Measurements from ENCODE around the gene EVA1A. TPM values are rescaled to one million over a fixed set of nuclear protein-coding genes. Genes with fewer than 3 reads are reported as not detected.

The EVA1A gene
- total RNA-seq, 1 experiment from 2014 or later: 0.68 TPM

- Histone ChIP-seq H3K9ac (ENCODE audit: extremely low read depth, insufficient read length, low read length) (no peak overlapping the region), H2AFZ (ENCODE audit: low read length) (no peak overlapping the region), H2BK5ac (ENCODE audit: insufficient read length, low read length) (no peak overlapping the region), H3K4ac (ENCODE audit: low read depth, low read length) (no peak overlapping the region), H3K14ac (ENCODE audit: insufficient read depth, low read length) (no peak overlapping the region), H4K20me1 (ENCODE audit: control insufficient read depth, insufficient read depth, insufficient read length) (no peaks in the 10 kb centered on the region), H3K23me2 (ENCODE audit: insufficient read length, low read depth, low read length, poor library complexity, severe bottlenecking) (no peaks in the 10 kb centered on the region), H3T11ph (ENCODE audit: low read length) (no peak overlapping the region), H4K8ac (replicated peaks; ENCODE audit: insufficient read length, low read depth, low read length) (no peak overlapping the region), H3K56ac (ENCODE audit: insufficient read length, low read depth, low read length) (no peak overlapping the region), H3K4me2 (ENCODE audit: insufficient read depth, insufficient read length, low read length) (no peak overlapping the region), H2BK12ac (ENCODE audit: insufficient read length, low read depth, low read length) (no peak overlapping the region), H3K23ac (ENCODE audit: insufficient read length, low read depth, low read length) (no peak overlapping the region), H4K5ac (ENCODE audit: insufficient read length, low read depth, low read length) (no peak overlapping the region), H3K27me3 (ENCODE audit: insufficient read depth, low read length) (no peaks in the 10 kb centered on the region), H3K9me3 (ENCODE audit: control insufficient read depth, low read depth, low read length) (no peaks in the 10 kb centered on the region), H2BK20ac (ENCODE audit: low read depth, low read length, poor library complexity, severe bottlenecking) (no peak overlapping the region), H3K79me1 (ENCODE audit: insufficient read depth, low read depth, low read length, poor library complexity, severe bottlenecking) (no peaks in the 10 kb centered on the region), H3K18ac (ENCODE audit: insufficient read length, low read depth, low read length) (no peak overlapping the region), H4K91ac (ENCODE audit: insufficient read length, low read depth, low read length) (no peak overlapping the region), H2AK5ac (ENCODE audit: insufficient read length, low read length) (no peak overlapping the region), H3K4me1 (ENCODE audit: insufficient read depth, low read length) (no peaks in the 10 kb centered on the region), H3K27ac (ENCODE audit: insufficient read length, low read depth, low read length) (no peak overlapping the region), H2BK120ac (ENCODE audit: low read depth, low read length, poor library complexity, severe bottlenecking) (no peak overlapping the region), H2BK15ac (ENCODE audit: low read depth, low read length) (no peak overlapping the region), H3K79me2 (ENCODE audit: insufficient read depth, low read length) (no peaks in the 10 kb centered on the region)
- Mint-ChIP-seq H3K4me3 (no peak overlapping the region), H3K36me3 (ENCODE audit: insufficient read depth in 1 of 3, low read depth in 3 of 3) (no peaks in the 10 kb centered on the region), H3K27me3 (ENCODE audit: low read depth) (no peaks in the 10 kb centered on the region; the same call in 1 of the 2 replicates), H3K4me1 (peaks cover 15 to 17% of the 10 kb centered on the region in 2 experiments), H3K9me3 (no peaks in the 10 kb centered on the region), H3K27ac (no peak overlapping the region)
- WGBS (ENCODE audit: extremely low coverage, insufficient read length, low lambda C conversion rate): no CpG with 5 or more reads among the region's 5 CpGs
- TF ChIP-seq CTCF (conservative IDR thresholded peaks at IDR 0.05): no peak
- DNase-seq: no peak
Observed at GRCh38 chr2:75525434-75526310, 35.1 kb downstream of the EVA1A start.

Measured in H9 (cell line).